EL (cell line): ENCODE measurements around the gene JAZF1.

Experiments
- DNase-seq: peaks from one replicate; pipeline ENCODE4 v3.0.0-alpha.2; 2016

Gene JAZF1

DNA sequence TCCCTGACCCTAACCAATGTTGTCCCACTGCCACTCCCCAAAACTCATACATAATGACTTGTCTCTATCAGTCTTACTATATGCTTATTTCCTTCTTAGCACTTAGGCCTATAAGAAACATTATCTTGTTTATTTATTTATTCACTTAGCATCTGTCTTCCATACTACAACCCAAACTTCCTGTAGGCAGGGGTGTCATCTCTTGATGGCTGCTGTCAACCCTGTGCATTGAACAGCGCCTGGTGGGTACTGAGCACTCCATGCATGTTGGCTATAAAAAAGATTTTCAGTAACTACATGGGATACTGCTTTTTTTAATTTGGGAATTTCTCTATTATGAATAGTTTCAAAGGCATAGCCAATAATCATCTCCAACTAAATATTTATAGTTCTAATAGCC, 46.7 kb downstream of the JAZF1 start:
- no peak for DNase-seq

DNA sequence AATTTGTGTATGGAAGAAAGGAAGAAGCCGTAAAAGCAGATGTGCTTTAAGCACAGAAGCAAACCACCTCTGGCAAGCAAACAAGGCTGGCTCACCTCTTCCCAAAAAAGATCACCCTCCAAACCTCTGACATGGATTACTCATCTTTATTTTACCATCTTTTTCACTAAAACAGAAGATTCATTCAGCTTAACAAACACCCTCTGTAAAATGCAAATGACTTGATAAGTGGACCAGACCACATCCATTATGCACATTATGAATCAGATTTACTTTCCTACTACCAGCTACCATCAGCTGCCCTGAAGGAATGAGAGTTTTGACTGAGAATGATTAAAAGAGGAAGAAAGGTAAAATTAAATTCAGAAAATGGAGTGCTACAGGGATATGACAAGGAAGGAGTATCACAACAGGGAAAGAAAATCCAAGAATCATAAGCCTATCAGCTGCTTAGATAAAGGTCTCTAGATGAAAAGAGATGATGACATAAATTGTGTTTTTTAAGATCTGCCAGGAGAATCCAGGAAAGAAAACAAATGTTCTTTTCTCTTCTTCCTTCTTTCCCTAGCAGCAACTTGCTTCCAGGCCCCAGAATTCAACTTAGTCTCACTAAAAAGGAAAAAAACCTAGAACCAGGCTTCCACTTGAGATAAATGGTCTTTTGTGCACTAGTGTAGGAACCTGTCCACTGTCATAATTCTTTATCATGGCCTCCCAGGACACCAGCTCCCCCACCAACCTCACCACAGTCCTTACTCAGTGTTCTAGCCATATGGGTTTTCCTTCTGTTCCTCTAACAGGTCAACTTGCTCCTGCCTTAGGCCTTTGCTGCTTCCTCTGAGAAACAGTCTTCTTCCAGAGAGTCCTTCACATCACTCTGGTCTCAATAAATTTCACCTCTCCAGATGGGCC, 47.4 kb downstream of the JAZF1 start:
- DNase-seq: no peak

DNA sequence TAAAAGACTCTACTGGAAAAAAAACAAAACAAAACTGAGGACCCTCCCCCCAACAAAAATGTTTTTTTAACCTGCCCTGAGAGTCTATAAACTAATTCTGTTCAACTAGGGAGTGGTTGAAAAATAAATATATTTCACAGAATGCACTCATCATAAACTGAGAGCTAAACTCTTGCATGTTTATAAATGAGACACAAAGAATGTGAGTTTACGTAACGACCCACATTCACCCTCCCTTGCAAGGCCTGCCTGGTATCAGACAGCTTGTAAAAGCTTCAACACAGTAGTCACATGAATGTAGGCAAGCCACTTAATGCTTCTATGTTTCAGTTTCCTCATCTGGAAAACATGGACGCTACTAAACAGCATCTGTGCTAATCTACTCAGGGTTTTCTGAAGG, 50.3 kb downstream of the JAZF1 start:
- peak; percentile 72 for DNase-seq

DNA sequence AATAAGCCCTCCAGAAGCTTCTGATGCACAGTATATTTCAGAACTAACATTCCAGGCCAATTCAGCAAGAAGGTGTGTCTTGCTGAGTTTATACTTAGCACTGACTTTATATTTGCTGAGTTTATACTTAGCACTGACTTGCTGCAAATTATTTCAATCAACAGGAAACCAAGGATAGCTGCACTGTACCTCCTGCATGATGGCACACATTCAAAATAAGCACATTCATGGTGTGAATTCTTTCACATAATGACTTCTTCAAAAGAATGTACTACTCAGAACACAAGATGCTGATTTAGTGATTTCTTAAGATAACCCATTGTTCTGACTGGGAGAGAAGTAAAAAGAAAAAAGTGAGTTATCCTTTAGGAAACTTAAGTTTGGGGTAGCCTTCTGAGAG, 52.0 kb downstream of the JAZF1 start:
- DNase-seq: peak; percentile 32

DNA sequence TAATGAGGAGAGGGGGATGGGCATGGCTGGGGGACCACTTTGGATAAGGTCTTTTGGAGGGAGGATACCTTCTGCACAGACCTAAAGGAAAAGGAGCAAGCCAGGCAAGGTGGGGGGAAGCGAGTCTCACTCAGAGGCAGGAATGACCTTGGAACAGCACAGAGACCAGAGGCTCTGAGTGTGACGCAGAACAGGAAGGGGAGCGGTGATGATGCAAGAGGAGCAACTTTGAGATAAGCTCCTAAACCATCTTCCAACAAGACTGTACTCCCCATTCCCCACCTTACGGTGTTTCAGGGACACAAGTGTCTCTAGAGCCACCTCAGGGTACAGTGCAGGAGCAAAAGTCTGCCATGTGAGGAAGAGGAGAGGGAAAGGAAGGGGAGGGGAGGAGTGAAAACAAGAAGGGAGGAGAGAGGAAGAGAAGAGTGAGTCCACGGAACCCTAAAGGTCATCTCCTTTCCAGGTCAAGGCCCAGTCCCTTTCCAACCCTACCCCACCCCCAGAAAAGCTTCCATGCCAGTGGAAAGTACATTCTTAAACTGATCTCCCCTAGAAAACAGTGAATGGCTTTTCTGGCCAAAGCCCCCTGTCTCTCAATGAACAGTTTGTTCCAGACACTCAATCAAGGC, 54.1 kb downstream of the JAZF1 start:
- DNase-seq: no peak

DNA sequence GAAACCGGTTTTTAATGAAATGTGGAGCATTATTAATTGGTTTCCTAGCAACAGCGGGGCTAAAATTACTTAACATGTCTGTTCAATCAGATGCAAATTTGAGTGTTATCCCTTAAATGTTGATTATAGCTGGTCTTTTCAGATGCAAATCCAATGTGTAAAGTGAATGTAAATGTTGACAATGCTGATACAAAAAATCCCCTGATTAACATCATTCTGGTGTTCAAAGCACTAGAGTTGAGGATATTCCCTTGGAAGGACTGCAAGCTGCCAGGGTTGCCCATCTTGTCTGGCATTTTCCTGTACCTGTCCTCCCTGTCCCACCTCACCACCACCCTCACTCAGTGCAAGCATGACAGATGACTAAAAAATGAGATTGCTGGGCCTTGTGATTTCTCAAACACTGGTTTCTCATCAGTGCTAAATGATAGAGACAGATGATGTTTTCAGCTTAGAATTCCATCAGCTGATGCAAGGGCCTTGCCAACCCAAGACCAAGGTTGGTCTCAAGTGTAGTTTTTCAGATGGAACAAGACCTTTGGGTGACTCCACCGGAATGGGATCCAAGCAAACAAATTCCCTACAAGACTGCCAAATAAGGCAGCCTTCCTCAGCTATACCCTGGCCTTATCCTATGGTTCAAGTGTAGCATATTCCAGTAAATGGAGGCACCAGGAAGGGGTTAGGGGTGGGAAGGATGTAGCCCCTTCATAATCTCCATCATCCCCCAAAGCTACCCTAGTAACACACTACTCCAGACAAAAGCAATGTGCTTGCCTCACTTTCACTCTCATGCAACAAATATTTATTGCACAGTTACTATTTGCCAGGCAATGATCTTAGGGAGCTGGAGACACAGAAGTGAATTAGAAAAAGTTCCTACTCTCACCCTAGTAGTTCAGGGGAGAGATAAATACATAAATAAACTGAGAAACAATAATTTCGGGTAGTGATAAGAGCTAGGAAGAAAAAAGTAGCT, 54.9 kb downstream of the JAZF1 start:
- DNase-seq: no peak

DNA sequence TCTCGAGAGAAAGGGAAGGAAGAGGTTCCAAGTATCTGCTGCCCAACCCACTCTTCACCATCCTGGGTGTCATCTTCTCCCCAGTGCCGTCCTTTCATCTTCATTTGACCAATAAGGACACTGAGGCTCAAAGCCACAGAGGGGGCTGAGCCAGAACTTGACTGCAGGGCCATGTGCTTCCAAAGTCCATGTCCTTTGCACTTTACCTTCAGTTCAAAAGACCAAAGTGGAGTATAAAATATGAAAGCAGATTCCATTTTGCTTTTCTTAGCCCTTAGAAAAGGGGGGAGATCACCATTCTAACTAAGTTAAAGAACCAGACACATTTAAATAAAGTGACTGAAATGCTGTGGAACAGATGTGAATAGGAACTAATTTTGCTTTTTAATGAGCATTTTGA, 56.2 kb downstream of the JAZF1 start:
- no peak for DNase-seq

DNA sequence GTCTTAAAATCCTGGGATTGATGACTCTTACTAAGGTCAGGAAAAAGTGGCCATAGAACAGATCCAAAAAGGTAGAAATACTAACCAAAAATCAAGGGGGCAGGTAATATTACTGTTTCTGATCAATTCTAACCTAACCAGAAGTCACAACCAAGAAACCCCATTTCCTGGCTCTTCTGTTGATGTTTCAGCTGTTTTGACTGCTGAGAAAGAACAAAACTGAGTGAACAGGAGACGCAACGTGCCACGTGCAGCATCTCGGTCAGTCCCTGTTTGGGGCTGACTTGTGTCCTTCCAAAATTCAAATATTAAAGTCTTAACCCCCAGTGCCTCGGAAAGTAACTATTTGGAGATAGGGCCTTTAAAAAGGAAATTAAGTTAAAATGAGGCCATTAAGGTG, 56.8 kb downstream of the JAZF1 start:
- no peak for DNase-seq

DNA sequence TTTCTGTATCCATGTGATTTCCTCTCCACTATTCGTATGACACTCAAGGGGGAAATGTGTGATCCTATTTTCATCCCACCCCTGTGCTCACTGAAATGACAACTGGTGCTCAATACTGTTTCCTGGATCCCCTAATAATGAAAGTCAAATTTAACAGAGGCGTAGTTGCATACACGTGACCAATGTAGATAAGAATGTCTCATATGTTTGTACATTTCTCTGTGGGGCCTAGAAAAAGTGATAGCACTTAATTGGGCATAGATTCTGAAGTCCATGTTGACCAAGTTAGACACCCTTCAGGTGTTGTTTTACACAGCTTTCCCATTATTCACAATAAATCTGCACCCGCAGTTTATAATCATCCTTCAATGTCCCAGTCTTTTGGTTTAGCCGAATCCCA, 59.1 kb downstream of the JAZF1 start:
- no peak for DNase-seq

DNA sequence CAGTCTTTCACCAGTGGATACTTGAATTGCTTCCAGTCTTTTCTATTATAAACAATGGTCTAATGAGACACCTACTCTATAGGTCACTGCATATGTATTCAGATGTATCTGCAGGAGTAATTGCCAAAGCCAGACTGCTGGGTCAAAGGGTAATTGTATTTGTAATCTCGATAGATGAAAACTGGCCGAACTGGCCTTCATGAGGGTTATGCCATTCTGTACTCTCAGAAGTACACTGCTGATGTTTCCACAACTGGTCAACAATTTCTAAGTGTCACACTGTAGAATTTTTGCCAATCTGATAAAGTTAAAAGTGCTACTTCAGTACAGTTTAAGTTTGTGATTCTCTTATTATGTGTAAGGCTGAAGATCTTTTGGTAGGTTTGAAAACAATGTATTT, 64.6 kb downstream of the JAZF1 start:
- DNase-seq: no peak

DNA sequence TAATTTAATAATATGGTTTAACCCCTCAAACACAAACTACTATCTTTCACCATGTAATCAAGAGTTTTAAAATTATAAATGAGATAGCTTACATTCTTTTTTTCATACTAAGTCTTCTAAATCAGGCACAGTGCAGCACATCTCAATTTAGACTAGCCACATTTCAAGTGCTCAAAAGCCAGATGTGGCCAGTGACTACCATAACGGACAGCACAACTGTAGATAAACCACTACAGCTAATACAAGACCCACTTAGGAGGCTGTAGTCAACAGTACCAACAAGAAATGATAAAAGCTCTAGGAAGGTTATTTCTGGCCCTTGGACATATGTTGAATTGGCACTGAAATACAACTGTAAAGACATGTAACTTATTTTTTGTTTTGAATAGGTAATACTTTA, 65.3 kb downstream of the JAZF1 start:
- no peak for DNase-seq

DNA sequence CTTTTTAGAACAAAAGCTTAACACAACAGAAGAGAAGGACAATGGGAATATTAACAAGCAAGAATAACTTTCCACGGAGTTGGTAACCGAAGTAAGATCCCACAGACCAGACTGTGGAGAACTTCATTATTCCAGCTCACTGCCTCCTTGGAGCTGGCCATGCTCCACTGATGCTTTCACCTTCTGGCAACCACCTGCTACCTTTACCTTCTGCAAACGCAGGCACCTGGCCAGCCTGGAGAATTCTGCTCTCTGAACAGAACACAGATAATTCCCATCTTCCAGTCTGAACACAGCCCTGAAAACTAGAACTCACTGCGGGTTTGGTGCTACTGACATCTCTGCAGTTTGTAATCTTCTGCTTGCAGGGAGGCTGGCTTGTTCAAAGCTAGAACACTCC, 66.5 kb downstream of the JAZF1 start:
- no peak for DNase-seq

DNA sequence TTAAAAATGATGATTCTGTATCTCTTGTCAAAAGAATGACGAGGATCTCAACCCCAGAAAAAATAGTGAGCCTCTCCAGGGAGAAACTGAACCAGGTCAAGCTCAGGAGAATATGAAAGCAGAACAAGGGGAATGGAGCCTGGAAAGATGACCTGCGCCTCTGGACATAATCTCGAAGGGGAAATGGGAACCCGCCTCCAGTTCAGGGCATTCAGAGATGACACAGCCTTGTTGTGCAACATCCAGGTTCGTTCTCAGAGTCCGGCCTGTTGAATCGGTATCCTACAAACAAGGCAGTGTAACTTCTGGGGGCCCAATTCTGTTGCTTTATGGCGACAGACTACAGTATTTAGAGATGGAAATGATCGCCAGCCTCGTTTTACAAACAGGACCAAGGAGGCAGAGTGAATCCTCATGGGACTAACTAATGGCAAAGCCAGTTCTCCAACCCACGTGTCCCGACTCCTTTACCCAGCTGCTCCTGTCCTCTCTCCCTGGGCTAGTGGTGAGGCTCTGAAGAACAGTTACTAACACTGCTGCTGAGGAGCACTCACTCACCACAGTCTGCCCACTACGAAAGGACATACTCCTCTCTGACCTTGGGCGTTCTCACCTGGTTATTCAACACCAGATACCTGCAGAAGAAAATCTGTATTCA, 67.6 kb downstream of the JAZF1 start:
- DNase-seq: no peak

DNA sequence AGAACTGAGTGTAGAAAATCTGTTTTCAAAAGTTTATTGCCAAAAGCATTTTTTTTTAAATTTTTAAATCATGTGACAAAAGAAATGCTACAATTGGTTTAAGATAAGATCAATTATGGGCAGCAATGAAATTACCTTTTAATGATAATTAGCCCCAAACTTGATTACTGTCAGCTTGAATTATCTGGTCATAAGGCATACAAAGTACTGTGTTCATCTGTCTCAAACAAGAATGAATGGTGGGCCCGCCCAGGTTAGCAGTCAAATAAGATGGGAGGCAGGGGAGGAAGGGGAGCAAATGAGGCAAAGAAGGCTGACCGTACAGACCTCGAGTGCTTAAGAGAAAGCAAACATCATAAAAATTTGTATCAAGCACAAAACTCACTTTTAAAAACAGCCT, 68.1 kb downstream of the JAZF1 start:
- DNase-seq: no peak

DNA sequence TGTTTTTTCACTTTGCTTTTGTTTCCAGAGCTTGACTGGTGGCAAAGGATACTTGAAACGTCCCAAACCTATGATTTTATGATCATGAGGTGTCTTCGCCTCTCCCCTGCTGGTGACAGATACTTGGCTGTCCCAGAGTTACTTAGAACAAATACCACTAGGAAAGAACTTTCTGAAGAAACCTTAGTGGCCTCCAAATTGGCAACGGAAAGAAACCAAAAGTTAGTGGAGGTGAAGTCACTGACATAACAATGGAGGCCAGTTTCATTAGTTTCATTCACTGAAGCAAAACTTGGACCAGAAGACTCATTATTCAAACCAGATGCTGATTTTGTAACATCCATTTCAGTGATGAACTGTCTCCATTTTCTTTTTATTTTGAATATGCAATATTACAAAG, 68.6 kb downstream of the JAZF1 start:
- DNase-seq: no peak

DNA sequence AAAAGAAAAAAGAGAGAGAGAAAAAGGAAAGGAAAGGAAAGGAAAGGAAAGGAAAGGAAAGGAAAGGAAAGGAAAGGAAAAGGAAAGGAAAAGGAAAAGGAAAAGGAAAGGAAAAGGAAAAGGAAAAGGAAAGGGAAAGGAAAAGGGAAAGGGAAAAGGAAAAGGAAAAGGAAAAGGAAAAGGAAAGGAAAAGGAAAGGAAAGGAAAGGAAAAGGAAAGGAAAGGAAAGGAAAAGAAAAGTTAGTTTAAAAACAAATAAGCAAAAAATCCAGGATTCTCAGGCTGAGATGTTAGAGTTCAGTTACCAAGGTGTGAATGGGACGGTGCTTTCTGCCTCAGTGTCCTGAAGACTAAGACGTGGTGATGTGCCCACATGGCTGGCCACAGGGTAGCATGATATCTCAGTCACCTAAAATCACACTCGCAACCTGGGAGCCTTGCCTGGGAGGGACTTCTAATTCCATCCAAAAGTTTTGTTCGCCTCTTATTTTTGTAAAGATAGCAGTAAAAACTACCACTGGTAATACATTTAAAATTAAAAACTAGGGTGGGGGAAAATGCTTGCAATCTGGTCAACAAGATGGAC, 70.1 kb downstream of the JAZF1 start:
- DNase-seq: no peak

DNA sequence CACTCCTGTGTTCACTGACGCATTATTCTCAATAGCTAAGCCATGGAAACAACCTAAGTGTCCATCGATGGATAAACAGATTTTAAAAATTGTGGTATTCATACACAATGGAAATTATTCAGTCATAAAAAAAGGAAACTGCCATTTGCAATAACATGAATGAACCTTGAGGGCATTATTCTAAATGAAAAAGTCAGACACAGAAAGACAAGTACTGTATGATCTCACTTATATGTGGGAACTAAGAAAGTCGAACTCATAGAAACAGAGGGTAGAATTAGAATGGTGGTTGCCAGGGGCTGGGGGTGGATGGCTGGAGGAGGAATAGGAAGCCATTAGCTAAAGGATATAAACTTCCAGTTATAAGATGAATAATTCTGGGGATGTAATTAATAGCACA, 71.8 kb downstream of the JAZF1 start:
- DNase-seq: no peak

DNA sequence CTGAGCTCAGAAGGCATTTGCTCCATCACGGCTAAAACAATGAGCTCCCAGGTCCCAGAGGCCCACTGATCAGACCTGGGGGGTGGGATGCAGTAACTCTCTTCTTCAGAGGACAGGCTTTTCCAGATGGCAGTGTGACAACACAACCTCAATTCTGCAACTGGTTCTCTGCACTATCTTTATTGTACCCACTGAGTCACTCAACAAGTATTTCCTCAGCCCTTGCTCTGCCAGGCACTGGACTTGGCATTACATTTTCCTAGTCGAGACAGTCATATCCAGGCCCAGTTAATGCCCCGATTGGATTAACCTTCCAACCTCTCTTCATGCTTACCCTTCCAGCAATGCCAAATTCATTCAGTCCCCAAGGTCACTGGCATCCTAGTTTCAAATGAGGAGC, 72.6 kb downstream of the JAZF1 start:
- peak; percentile 65 for DNase-seq

DNA sequence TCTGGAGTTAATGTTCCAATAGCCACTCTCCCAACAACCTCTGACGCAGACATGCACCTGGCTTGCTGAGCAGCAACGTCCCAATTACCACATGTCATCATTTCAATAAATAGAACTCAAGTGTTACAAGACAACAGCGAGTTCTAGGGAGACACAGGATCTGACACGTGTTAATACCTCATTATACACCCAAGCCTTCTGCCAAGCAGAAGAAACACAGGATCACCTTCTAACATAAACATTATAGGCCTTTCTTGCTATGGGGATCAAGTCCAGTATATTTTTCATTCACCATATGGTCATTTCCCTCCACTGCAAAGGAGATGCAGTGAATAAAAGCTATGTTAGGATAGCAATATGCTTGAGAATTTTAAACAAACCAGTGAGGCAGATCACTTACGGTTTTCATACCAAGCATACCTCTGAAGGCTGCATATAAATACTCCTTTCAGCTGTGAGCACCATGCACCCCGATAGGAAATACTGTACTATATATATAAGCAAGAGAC, 74.2 kb downstream of the JAZF1 start:
- DNase-seq: peak; percentile 39

DNA sequence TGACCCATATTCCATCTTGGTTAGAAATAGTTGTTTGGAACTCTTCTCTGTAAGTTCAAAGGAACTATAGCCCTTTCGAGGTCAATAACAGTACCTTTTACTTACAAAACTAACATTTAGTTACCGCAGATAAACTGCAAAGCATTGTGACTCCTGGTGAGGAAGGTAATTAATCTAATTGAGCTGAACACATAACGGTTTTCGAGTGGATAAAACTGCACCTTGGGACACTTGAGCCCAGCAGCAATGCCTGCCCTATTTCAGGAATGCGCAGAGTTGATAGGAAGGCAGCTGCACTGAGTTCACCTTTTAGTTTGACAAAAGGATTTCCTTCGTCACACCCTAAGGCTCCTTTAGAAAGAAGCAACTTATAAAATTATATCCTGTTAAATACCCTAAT, 75.4 kb downstream of the JAZF1 start:
- DNase-seq: no peak

DNA sequence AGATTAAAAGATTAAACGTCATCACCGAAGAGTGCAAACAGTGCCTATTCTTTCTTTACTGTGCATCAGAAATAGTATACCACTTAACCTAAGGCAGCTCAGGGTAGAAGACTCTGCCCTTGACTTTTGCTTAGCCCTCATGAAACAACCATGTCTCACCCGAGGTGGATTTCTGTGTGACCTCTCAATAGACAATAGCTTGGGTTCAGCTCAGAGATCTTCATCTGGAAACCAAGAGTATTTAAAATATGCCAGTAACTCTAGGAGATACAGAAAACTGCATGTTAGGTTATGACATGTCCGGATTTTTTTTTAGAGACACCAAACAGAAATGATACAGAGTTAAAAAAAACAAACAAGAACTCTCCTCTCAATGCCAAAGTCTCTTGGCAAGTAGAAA, 75.8 kb downstream of the JAZF1 start:
- no peak for DNase-seq

DNA sequence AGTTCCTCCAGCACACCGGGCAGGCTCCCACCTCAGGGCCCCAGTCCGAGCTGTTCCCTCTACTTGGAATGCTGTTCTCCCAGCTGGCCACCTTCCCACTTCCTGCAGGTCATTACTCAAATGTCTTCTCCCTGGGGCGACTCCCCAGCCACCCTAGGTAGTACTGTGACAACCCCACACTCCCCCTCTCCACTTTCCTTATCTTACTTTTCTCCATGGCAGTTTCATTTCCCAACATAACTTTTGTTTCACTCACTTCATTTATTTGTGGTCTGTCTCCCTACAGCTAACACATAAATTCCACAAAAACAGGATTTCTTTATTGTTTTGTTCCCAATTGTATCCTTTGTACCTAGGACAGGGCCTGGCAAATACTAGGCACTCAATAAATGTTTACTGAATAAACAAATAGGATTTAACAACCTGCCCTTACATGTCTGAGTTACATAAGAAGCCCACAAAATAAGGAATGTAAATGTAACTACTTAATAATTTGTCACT, 76.5 kb downstream of the JAZF1 start:
- DNase-seq: peak; percentile 34
